Measurements from ENCODE around the gene BCAS4. TPM values are rescaled to one million over a fixed set of nuclear protein-coding genes. Genes with fewer than 3 reads are reported as not detected.
"Not testable (repeated sequence)": the region's sequence is repeated elsewhere in the genome, so short reads cannot be mapped to it uniquely, and the experiment has no call there.

BCAS4 gene
- total RNA-seq, 1 donor from 2014 or later, result 1.1 TPM

GRCh38 chr20:50874111-50874757, 79.4 kb downstream of the BCAS4 start:
- no peak for DNase-seq (ENCODE audit: low spot score)

GRCh38 chr20:50874758-50875665, 80.2 kb downstream of the BCAS4 start:
- no peak for DNase-seq (ENCODE audit: low spot score)

- peak; percentile 72 for DNase-seq (ENCODE audit: low spot score)
These were observed 81.3 kb downstream of the BCAS4 start for GRCh38 chr20:50876063-50876685.

- DNase-seq (ENCODE audit: low spot score), result peak; percentile 88
These were observed 82.0 kb downstream of the BCAS4 start for GRCh38 chr20:50876816-50877215.

- no peak for DNase-seq (ENCODE audit: low spot score)
These were observed 82.4 kb downstream of the BCAS4 start for GRCh38 chr20:50877232-50877743.

- peak; percentile 65 for DNase-seq (ENCODE audit: low spot score)
These were observed 85.0 kb downstream of the BCAS4 start for GRCh38 chr20:50879649-50880550.

GRCh38 chr20:50881759-50882424, 87.0 kb downstream of the BCAS4 start:
- not testable (repeated sequence) for DNase-seq (ENCODE audit: low spot score)

GRCh38 chr20:50883856-50884255, 89.0 kb downstream of the BCAS4 start:
- no peak for DNase-seq (ENCODE audit: low spot score)

GRCh38 chr20:50885068-50885467, 90.2 kb downstream of the BCAS4 start:
- DNase-seq (ENCODE audit: low spot score), result no peak

- no peak for DNase-seq (ENCODE audit: low spot score)
These were observed 90.9 kb downstream of the BCAS4 start for GRCh38 chr20:50885781-50886180.

GRCh38 chr20:50886184-50886790, 91.4 kb downstream of the BCAS4 start:
- DNase-seq (ENCODE audit: low spot score), result no peak

GRCh38 chr20:50887576-50887975, 92.7 kb downstream of the BCAS4 start:
- DNase-seq (ENCODE audit: low spot score), result no peak

GRCh38 chr20:50891138-50891537, 96.3 kb downstream of the BCAS4 start:
- DNase-seq (ENCODE audit: low spot score), result no peak

- no peak for DNase-seq (ENCODE audit: low spot score)
These were observed 97.5 kb downstream of the BCAS4 start for GRCh38 chr20:50892394-50892793.

GRCh38 chr20:50893620-50894019, 98.8 kb downstream of the BCAS4 start:
- DNase-seq (ENCODE audit: low spot score), result no peak

- no peak for DNase-seq (ENCODE audit: low spot score)
These were observed 100.4 kb downstream of the BCAS4 start for GRCh38 chr20:50895111-50895830.

- DNase-seq (ENCODE audit: low spot score), result no peak
These were observed 103.6 kb downstream of the BCAS4 start for GRCh38 chr20:50898475-50898874.

- no peak for DNase-seq (ENCODE audit: low spot score)
These were observed 105.4 kb downstream of the BCAS4 start for GRCh38 chr20:50900261-50900660.

GRCh38 chr20:50901301-50901700, 106.4 kb downstream of the BCAS4 start:
- DNase-seq (ENCODE audit: low spot score), result no peak

Data from mesenteric fat pad (tissue), 1 donor.